ENCODE measurements around the gene LRRC36. TPM values are rescaled to one million over a fixed set of nuclear protein-coding genes. Genes with fewer than 3 reads are reported as not detected.
A peak's percentile ranks its signal among the peaks of the same experiment; 100 is the strongest.
"Not testable (repeated sequence)": the region's sequence is repeated elsewhere in the genome, so short reads cannot be mapped to it uniquely, and the experiment has no call there.

The LRRC36 gene
- total RNA-seq, 4 donors from 2014 or later = not detected

DNA sequence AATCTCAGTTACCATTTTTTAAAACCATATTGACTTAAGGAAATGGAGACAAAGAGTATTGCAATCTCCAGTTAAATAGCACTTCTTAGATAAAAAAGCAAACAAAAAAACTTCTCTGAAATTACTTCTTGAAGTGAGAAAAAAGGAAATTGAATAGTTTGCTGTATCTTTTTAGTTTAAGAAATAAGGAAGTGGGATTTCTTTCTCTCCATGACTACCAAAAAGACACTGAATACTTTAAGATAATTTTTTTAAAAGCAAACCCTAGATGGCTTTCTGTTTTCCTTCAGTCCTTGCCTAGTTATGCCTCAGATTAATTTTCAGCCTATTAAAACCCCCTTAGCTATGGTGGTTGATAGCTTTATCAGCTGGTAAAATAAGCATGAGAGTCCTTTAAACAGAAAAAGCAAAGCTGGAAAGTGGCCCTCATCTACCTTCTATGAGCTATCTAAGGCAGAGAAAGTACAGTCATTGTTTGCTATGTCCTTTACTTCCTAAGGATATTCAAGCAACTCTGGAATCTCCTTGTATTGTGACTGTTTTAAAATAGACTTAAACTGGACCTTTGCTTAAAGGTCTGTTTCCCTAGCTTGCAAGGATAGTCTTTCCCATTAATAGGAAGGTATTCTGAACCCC, 38.1 kb downstream of the LRRC36 start:
- in situ Hi-C loops (cut with MboI; ENCODE audit: low sequenced_read_pairs in 4 of 4) = no loop called here
- peak overlapping the region in 1 of 4 donors; percentile 26 for H3K27ac ChIP-seq

DNA sequence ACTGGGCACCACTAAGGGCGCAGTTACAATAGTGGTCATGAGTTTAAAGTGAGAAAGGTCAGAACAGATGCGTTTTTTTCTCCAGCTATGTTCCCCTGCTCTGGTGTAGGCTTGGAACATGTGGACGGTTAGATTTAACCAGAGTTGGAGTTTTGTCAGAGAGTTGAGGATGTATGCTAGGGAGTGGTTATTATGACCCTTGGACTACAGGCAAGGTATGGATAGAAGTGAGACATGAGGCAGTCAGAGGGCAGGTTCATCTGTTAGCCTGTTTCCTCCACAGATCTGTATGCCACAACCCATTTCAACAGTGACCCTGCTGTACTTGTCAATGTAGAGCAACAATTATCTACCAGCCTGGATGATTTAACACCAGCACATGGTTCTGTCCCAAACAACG, 44.0 kb downstream of the LRRC36 start:
- TF ChIP-seq, protein P1, sequence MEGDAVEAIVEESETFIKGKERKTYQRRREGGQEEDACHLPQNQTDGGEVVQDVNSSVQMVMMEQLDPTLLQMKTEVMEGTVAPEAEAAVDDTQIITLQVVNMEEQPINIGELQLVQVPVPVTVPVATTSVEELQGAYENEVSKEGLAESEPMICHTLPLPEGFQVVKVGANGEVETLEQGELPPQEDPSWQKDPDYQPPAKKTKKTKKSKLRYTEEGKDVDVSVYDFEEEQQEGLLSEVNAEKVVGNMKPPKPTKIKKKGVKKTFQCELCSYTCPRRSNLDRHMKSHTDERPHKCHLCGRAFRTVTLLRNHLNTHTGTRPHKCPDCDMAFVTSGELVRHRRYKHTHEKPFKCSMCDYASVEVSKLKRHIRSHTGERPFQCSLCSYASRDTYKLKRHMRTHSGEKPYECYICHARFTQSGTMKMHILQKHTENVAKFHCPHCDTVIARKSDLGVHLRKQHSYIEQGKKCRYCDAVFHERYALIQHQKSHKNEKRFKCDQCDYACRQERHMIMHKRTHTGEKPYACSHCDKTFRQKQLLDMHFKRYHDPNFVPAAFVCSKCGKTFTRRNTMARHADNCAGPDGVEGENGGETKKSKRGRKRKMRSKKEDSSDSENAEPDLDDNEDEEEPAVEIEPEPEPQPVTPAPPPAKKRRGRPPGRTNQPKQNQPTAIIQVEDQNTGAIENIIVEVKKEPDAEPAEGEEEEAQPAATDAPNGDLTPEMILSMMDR (IDR thresholded peaks at IDR 0.05 in 4 of 5, conservative IDR thresholded peaks at IDR 0.05 in 1 of 5) = no peak
- TF ChIP-seq POLR2A (IDR thresholded peaks at IDR 0.05) = no peak
- H3K36me3 ChIP-seq = no peaks in the 10 kb centered on the region
- H3K4me1 ChIP-seq = peaks cover 0 to 3% of the 10 kb centered on the region in 2 donors
- no peak overlapping the region for H3K27ac ChIP-seq
- in situ Hi-C loops (cut with MboI; ENCODE audit: low sequenced_read_pairs in 4 of 4) (no loop called here), intact Hi-C loops (cut with DNase I; ENCODE audit: low total_unique reads) (no loop called here)
- ATAC-seq (no peak), DNase-seq (no peak)
- H3K4me3 ChIP-seq = no peak overlapping the region
- H3K9me3 ChIP-seq = no peaks in the 10 kb centered on the region
- no peaks in the 10 kb centered on the region for H3K27me3 ChIP-seq

More for the DNA sequence above, 38.1 kb downstream of the LRRC36 start:
- TF ChIP-seq, protein P1 (IDR thresholded peaks at IDR 0.05 in 4 of 5, conservative IDR thresholded peaks at IDR 0.05 in 1 of 5) = no peak
- no peak for TF ChIP-seq POLR2A (IDR thresholded peaks at IDR 0.05)
- no peaks in the 10 kb centered on the region for H3K4me1 ChIP-seq
- ATAC-seq (no peak), DNase-seq (no peak)
- H3K4me3 ChIP-seq = no peak overlapping the region
- H3K27me3 ChIP-seq = no peaks in the 10 kb centered on the region
- intact Hi-C loops (cut with DNase I; ENCODE audit: low total_unique reads) = no loop called here
- no peaks in the 10 kb centered on the region for H3K9me3 ChIP-seq
- H3K36me3 ChIP-seq = no peaks in the 10 kb centered on the region

DNA sequence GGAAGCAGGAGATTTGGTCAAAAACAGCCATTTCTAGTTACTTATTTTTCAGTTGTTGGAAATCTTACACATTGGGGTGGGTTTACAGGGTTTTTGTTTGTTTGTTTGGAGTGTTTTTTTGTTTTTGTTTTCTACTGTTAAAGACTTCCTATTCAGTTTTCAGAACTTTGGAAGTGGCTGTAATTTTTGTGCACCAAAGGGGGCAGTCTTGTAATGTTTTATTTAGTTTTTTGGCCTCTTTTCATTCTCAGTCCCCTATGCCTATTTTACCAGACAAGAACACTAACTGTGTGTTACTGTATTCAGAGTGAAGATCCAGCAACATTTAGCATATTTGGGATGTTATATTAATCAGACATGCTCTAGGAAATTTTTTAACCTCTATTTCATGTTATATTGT, 46.0 kb downstream of the LRRC36 start:
- Histone ChIP-seq H3K9me3 (no peaks in the 10 kb centered on the region), H3K27ac (no peak overlapping the region), H3K4me3 (no peak overlapping the region), H3K27me3 (no peaks in the 10 kb centered on the region), H3K36me3 (no peaks in the 10 kb centered on the region), H3K4me1 (peaks cover 0 to 3% of the 10 kb centered on the region in 2 donors)
- DNase-seq = no peak
- in situ Hi-C loops (cut with MboI; ENCODE audit: low sequenced_read_pairs in 4 of 4) (no loop called here), intact Hi-C loops (cut with DNase I; ENCODE audit: low total_unique reads) (loop anchor here (2.0 kb wide), 1 partner anchor 44 kb away; the partner anchor contains the start of gene ZDHHC1)
- TF ChIP-seq, protein P1 (IDR thresholded peaks at IDR 0.05 in 4 of 5, conservative IDR thresholded peaks at IDR 0.05 in 1 of 5) = peak in 4 of 5 experiments; percentile 22 to 53 (median 34)
- TF ChIP-seq POLR2A (IDR thresholded peaks at IDR 0.05) = no peak
- ATAC-seq = no peak

DNA sequence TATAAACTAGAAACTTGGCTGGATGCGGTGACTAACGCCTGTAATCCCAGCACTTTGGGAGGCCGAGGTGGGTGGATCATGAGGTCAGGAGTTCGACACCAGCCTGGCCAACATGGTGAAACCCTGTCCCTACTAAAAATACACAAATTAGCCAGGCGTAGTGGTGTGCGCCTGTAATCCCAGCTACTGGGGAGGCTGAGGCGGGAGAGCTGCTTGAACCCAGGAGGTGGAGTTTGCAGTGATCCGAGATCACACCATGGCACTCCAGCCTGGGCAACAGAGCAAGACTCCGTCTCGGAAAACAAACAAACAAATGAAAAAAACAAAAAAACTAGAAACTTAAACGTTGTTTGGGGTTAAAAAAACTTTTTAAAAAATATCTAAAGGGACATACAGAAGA, 49.4 kb downstream of the LRRC36 start:
- intact Hi-C loops (cut with DNase I; ENCODE audit: low total_unique reads) = loop anchor here (2.0 kb wide), 1 partner anchor 17 kb away; the partner anchor contains the start of gene TPPP3
- H3K27me3 ChIP-seq; H3K36me3 ChIP-seq; ATAC-seq; H3K9me3 ChIP-seq; H3K4me3 ChIP-seq; in situ Hi-C loops (cut with MboI; ENCODE audit: low sequenced_read_pairs in 4 of 4); H3K27ac ChIP-seq; DNase-seq: not testable (repeated sequence)
- H3K4me1 ChIP-seq = peaks cover 24 to 25% of the 10 kb centered on the region in 2 donors

DNA sequence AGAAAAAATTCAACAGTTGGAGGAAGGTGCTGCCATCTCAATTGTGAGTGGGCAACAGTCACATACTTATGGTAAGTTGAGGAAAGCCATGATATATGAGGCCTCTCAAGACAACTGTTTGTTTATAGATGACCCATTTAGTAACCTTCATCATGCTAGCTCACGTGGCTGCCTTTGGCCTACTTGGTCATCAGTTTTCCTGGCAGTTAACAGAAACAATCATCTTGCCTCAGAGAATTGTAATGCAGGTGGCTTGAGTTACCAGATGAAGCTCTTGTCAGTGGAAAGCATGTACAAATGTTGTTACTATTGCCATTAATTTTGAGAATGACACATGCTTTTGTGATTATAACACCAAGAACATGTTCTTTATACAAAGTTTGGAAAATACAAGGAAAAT, 52.0 kb downstream of the LRRC36 start:
- Histone ChIP-seq H3K9me3 (no peaks in the 10 kb centered on the region), H3K4me1 (peaks cover 22 to 24% of the 10 kb centered on the region in 2 donors), H3K27ac (peak overlapping the region; percentile 52 to 79 (median 60)), H3K27me3 (no peaks in the 10 kb centered on the region), H3K4me3 (no peak overlapping the region), H3K36me3 (no peaks in the 10 kb centered on the region)
- DNase-seq = peak in 1 of 2 donors; percentile 55
- peak; percentile 93 to 94 for ATAC-seq
- TF ChIP-seq POLR2A (IDR thresholded peaks at IDR 0.05) = no peak
- TF ChIP-seq, protein P1 (IDR thresholded peaks at IDR 0.05 in 4 of 5, conservative IDR thresholded peaks at IDR 0.05 in 1 of 5) = no peak
- in situ Hi-C loops (cut with MboI; ENCODE audit: low sequenced_read_pairs in 4 of 4) (no loop called here), intact Hi-C loops (cut with DNase I; ENCODE audit: low total_unique reads) (no loop called here)
